Measurements from ENCODE around the gene CCNB2.

DNA sequence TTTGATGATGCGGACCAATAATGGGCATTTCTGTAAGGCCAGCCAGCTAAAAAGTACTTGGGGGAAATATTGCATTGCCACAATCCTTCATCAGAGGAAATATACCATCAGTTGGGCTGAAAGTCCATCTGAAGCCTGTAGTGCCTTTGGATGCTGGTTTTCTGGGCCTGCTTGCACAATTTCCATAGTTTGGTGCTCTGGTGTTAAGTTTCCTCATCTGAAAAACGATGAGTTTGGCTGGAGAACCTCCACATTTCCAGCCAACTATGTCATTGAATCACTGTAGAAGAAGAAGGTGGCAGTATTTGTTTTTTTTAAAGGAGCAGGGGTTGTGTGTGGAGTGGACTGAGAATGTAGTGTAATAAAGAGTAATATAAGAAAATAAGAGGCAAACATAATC, 10.1 kb downstream of the CCNB2 start:
- TF ChIP-seq, protein P1, sequence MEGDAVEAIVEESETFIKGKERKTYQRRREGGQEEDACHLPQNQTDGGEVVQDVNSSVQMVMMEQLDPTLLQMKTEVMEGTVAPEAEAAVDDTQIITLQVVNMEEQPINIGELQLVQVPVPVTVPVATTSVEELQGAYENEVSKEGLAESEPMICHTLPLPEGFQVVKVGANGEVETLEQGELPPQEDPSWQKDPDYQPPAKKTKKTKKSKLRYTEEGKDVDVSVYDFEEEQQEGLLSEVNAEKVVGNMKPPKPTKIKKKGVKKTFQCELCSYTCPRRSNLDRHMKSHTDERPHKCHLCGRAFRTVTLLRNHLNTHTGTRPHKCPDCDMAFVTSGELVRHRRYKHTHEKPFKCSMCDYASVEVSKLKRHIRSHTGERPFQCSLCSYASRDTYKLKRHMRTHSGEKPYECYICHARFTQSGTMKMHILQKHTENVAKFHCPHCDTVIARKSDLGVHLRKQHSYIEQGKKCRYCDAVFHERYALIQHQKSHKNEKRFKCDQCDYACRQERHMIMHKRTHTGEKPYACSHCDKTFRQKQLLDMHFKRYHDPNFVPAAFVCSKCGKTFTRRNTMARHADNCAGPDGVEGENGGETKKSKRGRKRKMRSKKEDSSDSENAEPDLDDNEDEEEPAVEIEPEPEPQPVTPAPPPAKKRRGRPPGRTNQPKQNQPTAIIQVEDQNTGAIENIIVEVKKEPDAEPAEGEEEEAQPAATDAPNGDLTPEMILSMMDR (IDR thresholded peaks at IDR 0.05) = no peak
- TF ChIP-seq EZH2 (IDR thresholded peaks at IDR 0.05) = no peak
